BLaER1 treated with 17β-estradiol and CSF1 and Interleukin-3, amounts not matched to agents 10 nM and 100 nM (cell line): ENCODE results near the gene PEX10.
A peak's percentile ranks its signal among the peaks of the same experiment; 100 is the strongest.

Source experiments
- H3K27ac ChIP-seq, 11 experiments: shearing (Covaris generic); formaldehyde crosslinking; 2 replicates each; pipeline ENCODE4 v1.8.1; 2022
- H3K27me3 ChIP-seq, 11 experiments: shearing (Covaris generic); formaldehyde crosslinking; 2 replicates each; pipeline ENCODE4 v1.8.1; 2022
- H3K36me3 ChIP-seq, 11 experiments: shearing (Covaris generic); formaldehyde crosslinking; 2 replicates each; pipeline ENCODE4 v1.8.1; 2022
- H3K4me1 ChIP-seq, 10 experiments: shearing (Covaris generic); formaldehyde crosslinking; 2 replicates each; pipeline ENCODE4 v1.8.1; 2022
- H3K4me2 ChIP-seq, 11 experiments: shearing (Covaris generic); formaldehyde crosslinking; 2 replicates each; pipeline ENCODE4 v1.8.1; 2022
- H3K4me3 ChIP-seq, 10 experiments: shearing (Covaris generic); formaldehyde crosslinking; 2 replicates each; pipeline ENCODE4 v1.8.1; 2022
- H3K9ac ChIP-seq, 11 experiments: shearing (Covaris generic); formaldehyde crosslinking; 2 replicates each; pipeline ENCODE4 v1.8.1; 2022
- H3K9me3 ChIP-seq, 11 experiments: shearing (Covaris generic); formaldehyde crosslinking; replicated peaks in 1 of 11; 2 replicates each; pipeline ENCODE4 v1.8.1; 2022
- H4K20me1 ChIP-seq, 11 experiments: shearing (Covaris generic); formaldehyde crosslinking; 2 replicates each; pipeline ENCODE4 v1.8.1; 2022
- Cebpa-rat ChIP-seq, 11 experiments: shearing (Covaris generic); IDR thresholded peaks; 2 replicates each; pipeline ENCODE4 v1.8.1; 2022

PEX10 gene

GRCh38 chr1:2381741-2382620, 30.4 kb downstream of the PEX10 start:
- Histone ChIP-seq H3K9ac (peak overlapping the region in 4 of 11 experiments; percentile 12 to 29 (median 22); a peak in 6 of 22 replicates), H3K4me3 (no peak overlapping the region), H3K36me3 (no peaks in the 10 kb centered on the region), H3K4me2 (peak overlapping the region; percentile 27 to 82 (median 51); a peak in 20 of 22 replicates), H3K27me3 (peaks cover 33 to 67% (median 53%) of the 10 kb centered on the region in 11 experiments), H3K4me1 (peaks cover 56 to 78% (median 63%) of the 10 kb centered on the region in 10 experiments), H3K9me3 (no peaks in the 10 kb centered on the region), H3K27ac (peak overlapping the region in 3 of 11 experiments; percentile 15 to 24 (median 23); a peak in 2 of 22 replicates), H4K20me1 (peaks cover 8 to 67% (median 44%) of the 10 kb centered on the region in 11 experiments; a peak in 19 of 22 replicates)
- TF ChIP-seq Cebpa-rat (IDR thresholded peaks at IDR 0.05) = no peak

DNA sequence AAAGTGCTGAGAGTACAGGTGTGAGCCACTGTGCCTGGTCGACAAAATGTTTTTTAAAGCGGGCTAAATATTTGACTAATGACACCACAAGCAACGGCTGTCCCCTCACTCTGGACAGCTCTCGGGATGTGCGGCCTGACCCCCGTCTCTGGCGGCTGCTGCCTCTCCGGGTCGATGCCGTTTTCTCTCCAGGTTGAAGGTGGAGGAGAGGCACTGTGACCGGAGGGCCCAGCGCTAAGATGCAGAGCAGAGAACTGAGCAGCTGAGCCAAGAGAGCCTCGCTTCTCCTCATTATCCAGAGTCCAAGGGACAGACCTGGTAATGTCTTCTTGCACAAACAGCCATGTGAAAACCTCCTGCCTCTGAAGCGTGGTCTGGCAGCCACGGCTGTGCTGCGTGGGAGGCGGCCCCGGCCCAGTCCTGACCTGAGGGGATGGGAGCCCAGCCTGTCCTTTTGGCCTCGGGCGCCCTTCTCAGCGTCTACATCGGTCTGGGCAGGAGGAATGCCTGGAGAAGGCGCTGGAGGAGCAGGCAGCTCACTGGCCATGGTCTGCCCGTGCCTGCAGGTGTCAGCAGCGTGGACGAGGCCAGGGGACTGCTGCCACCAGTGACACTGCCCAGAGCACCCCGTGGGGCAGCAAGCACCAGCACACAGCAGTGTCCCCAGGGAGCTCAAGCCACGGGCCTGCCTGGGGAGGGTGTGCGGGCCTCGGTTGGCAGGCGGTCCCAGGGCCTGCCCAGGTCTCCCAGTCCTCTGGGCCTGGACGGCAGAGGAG, 31.4 kb downstream of the PEX10 start:
- TF ChIP-seq Cebpa-rat (IDR thresholded peaks at IDR 0.05) = no peak
- peaks cover 42 to 77% (median 63%) of the 10 kb centered on the region in 11 experiments for H3K27me3 ChIP-seq
- H3K9me3 ChIP-seq = no peaks in the 10 kb centered on the region
- H3K4me2 ChIP-seq = peak overlapping the region in 10 of 11 experiments; percentile 44 to 86 (median 52); a peak in 20 of 22 replicates
- peaks cover 48 to 70% (median 53%) of the 10 kb centered on the region in 10 experiments for H3K4me1 ChIP-seq
- H3K36me3 ChIP-seq = no peaks in the 10 kb centered on the region
- peaks cover 8 to 72% (median 54%) of the 10 kb centered on the region in 11 experiments; a peak in 19 of 22 replicates for H4K20me1 ChIP-seq
- H3K4me3 ChIP-seq = no peak overlapping the region
- peak overlapping the region in 1 of 11 experiments; percentile 21; a peak in 2 of 22 replicates for H3K9ac ChIP-seq
- H3K27ac ChIP-seq = no peak overlapping the region

DNA sequence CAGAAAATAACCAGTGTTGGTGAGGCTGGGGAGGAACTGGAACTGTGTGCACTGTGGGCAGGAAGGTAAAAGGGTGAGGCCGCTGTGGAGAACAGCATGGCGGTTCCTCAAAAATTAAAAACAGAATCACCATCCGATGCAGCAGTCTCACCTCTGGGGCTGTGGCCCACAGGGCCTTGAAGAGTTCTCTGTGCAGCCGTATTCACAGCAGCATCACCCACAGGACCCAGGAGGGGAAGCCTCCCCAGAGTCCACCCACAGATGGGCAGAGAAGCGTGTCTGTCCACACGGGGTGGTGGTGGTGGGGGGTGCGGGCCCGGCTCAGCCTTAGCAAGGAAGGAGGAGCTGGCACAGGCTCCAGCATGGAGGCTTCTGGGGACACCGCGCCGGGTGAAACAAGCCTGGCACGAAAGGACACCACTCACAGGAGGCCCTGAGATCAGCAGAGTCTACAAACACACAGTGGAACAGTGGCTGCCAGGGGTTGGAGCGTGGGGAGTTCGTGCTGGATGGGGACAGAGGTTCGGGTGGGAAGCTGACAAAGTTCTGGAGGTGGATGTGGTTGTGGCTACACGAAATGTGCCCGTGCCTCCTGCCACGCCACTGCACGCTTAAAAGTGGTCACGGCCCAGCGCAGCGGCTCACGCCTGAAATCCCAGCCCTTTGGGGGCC, 32.5 kb downstream of the PEX10 start:
- Histone ChIP-seq H3K27ac (no peak overlapping the region), H3K4me2 (peak overlapping the region; percentile 64 to 89 (median 76)), H3K4me3 (no peak overlapping the region), H3K4me1 (peaks cover 48 to 67% (median 53%) of the 10 kb centered on the region in 10 experiments), H3K9me3 (no peaks in the 10 kb centered on the region), H4K20me1 (peaks cover 8 to 80% (median 63%) of the 10 kb centered on the region in 11 experiments; a peak in 20 of 22 replicates), H3K27me3 (peaks cover 54 to 88% (median 75%) of the 10 kb centered on the region in 11 experiments), H3K36me3 (no peaks in the 10 kb centered on the region), H3K9ac (peak overlapping the region in 4 of 11 experiments; percentile 4 to 18 (median 15); a peak in 2 of 22 replicates)
- no peak for TF ChIP-seq Cebpa-rat (IDR thresholded peaks at IDR 0.05)

- no peaks in the 10 kb centered on the region for H3K36me3 ChIP-seq
- H3K27ac ChIP-seq = no peak overlapping the region
- H3K4me2 ChIP-seq = peak overlapping the region; percentile 64 to 89 (median 76)
- no peaks in the 10 kb centered on the region for H3K9me3 ChIP-seq
- H3K4me3 ChIP-seq = no peak overlapping the region
- H4K20me1 ChIP-seq = peaks cover 8 to 87% (median 68%) of the 10 kb centered on the region in 11 experiments; a peak in 20 of 22 replicates
- H3K9ac ChIP-seq = peak overlapping the region in 1 of 11 experiments; percentile 4; a peak in 1 of 22 replicates
- TF ChIP-seq Cebpa-rat (IDR thresholded peaks at IDR 0.05) = no peak
- peaks cover 50 to 67% (median 54%) of the 10 kb centered on the region in 10 experiments for H3K4me1 ChIP-seq
- H3K27me3 ChIP-seq = peaks cover 61 to 93% (median 82%) of the 10 kb centered on the region in 11 experiments
These were observed 33.2 kb downstream of the PEX10 start for GRCh38 chr1:2378956-2379732.

DNA sequence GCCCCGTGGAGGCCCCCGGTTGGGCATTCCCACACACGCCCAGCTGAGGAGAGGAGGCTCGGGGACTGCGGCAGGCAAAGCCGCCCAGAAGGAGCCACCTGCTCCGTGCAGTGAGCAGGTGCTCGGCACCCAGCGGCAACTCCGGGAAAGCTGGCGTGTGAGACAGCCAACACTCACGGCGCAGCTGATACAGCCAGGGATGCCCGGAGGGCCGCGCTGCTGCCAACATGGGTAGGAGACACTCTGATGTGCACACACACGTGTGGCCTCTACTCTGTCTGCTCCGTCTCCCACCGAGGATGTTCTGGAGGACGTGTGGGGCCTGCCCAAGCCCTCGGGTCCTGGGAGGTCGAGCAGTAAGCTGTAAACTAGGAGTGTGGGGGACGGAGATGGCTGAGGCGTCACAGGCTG, 33.9 kb downstream of the PEX10 start:
- H3K9ac ChIP-seq = no peak overlapping the region
- peaks cover 68 to 93% (median 84%) of the 10 kb centered on the region in 11 experiments for H3K27me3 ChIP-seq
- no peaks in the 10 kb centered on the region for H3K36me3 ChIP-seq
- H3K9me3 ChIP-seq = no peaks in the 10 kb centered on the region
- no peak overlapping the region for H3K4me3 ChIP-seq
- peaks cover 8 to 90% (median 74%) of the 10 kb centered on the region in 11 experiments; a peak in 20 of 22 replicates for H4K20me1 ChIP-seq
- H3K4me1 ChIP-seq = peaks cover 54 to 69% (median 58%) of the 10 kb centered on the region in 10 experiments
- H3K4me2 ChIP-seq = peak overlapping the region in 4 of 11 experiments; percentile 65 to 89 (median 80); a peak in 7 of 22 replicates
- H3K27ac ChIP-seq = no peak overlapping the region
- TF ChIP-seq Cebpa-rat (IDR thresholded peaks at IDR 0.05) = no peak

DNA sequence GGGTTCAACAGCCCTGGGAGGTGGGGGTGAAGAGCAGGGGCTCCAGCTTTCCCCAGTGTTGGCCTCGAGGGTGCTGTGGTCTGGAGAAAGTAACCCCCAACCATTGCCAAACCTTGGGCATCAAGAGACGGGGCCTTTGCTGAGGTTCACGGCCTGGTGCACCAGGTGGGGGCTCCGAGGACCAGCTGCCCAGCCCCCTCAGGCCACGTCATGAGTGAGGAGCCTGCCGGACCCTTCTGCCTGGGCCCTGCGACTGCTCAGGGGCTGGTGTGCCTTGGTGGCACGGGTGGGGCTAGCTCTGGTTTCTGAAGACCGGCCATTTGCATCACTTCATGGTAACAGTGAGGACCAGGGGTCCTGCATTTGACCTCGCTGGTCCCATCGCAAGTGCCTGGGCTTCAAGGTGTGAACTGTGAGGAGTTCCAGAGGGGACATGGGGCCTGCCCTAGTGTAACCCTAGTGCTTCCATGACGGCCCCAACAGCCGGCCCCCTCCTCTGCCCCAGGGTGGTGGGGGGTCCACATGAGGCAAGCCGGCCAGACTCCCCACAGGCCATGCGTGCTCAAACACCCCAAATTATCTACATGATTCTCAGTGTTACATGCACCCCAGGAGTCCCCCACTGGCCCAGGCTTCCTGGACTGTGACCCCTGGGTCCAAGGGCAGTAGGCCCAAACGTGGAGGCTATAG, 34.5 kb downstream of the PEX10 start:
- Histone ChIP-seq H3K4me3 (no peak overlapping the region), H4K20me1 (peaks cover 8 to 93% (median 78%) of the 10 kb centered on the region in 11 experiments; a peak in 20 of 22 replicates), H3K36me3 (no peaks in the 10 kb centered on the region), H3K27ac (no peak overlapping the region), H3K9me3 (no peaks in the 10 kb centered on the region), H3K4me1 (peaks cover 52 to 68% (median 57%) of the 10 kb centered on the region in 10 experiments), H3K9ac (no peak overlapping the region), H3K27me3 (peaks cover 72 to 93% (median 87%) of the 10 kb centered on the region in 11 experiments), H3K4me2 (no peak overlapping the region)
- TF ChIP-seq Cebpa-rat (IDR thresholded peaks at IDR 0.05) = no peak

- no peak overlapping the region for H3K4me3 ChIP-seq
- peaks cover 72 to 96% (median 94%) of the 10 kb centered on the region in 11 experiments for H3K27me3 ChIP-seq
- no peak overlapping the region for H3K9ac ChIP-seq
- peaks cover 8 to 98% (median 74%) of the 10 kb centered on the region in 11 experiments; a peak in 20 of 22 replicates for H4K20me1 ChIP-seq
- H3K4me2 ChIP-seq = no peak overlapping the region
- H3K9me3 ChIP-seq = no peaks in the 10 kb centered on the region
- no peaks in the 10 kb centered on the region for H3K36me3 ChIP-seq
- H3K27ac ChIP-seq = no peak overlapping the region
- TF ChIP-seq Cebpa-rat (IDR thresholded peaks at IDR 0.05) = no peak
- peaks cover 44 to 60% (median 52%) of the 10 kb centered on the region in 10 experiments for H3K4me1 ChIP-seq
These were observed 35.3 kb downstream of the PEX10 start for GRCh38 chr1:2376931-2377672.
